ENCODE results near the gene PLIN5. TPM values are rescaled to one million over a fixed set of nuclear protein-coding genes. Genes with fewer than 3 reads are reported as not detected.

PLIN5 gene
- total RNA-seq, 6 experiments from 2014 or later: not detected

DNA sequence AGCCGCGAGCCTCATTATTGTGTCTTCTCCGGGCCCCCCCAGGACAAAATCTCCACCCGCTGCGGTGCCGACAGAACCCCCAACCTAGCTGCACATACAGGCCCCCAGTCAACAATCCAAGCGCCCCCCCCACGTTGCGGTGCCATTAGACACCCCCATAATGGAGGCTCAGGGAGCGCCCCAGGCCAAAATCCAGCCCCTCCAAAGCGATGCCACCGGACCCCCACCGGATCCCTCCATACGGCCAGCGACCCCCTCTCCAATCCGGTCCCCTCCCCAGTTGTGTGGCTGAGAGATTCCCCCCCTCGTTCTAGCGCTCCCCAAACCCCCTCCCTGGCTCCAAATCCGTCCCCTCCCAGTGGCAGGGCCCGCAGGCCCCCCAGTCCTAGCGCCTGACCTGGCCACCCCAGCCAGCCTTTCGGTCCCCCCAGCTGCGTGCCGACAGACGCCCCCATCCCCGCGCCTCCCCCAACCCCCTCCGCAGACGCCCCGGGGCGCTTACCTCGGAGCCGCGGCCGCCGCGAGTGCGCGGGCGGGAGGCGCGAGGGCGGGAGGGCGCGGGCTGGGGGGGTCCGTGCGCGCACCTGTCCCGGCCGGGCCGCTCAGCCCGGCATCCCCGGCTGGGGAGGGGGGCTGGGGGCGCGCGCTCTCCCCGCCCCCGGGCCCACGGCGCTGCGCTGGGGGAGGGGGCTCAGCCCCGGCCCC, 46.1 kb upstream of the PLIN5 start:
- peaks cover 20% of the 10 kb centered on the region for H3K27me3 Mint-ChIP-seq (ENCODE audit: insufficient read depth)
- peak overlapping the region; percentile 58; the same call in 1 of the 2 replicates for H3K4me3 Mint-ChIP-seq

DNA sequence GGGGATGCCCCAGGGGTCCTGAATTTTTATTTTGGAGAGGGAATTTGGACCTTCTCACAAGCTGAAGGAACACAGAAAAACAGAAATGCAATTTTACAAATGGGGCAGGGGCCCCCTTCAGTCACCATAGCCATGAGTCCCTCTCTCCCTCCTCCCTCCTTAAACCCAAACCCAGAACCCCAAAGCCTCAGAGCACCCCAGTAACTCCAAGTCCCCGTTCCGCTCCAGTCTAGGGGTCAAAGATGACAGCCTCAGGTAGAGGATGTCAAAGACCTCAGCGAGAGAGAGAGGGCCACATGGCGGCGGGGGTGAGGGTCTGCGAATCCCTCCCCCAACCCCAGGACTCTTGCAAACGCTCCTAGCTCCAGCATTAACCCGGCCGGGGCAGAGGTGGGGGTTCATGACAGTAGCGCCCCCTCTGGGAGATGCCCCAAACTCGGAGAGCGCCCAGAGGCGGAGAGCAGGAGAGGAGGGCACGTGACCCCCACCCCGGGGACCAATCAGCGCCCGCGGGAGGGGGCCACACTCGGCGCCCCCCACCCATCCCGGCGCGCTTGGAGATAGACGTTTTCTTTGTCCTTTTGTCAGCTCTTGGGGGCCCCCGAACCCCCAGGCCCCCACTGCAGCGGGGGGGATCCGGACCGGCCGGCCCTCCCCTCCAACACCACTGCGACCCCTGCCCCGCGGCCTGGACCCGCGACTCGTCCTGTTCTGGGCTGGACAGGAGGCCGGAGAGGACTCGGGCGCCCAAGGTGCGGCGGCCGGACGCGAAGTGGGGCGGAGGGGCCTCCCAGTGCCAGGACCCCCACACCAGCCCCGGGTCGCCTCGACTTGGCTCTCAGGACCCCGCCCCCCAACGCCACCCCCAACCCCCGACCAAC, 45.2 kb upstream of the PLIN5 start:
- H3K4me1 Mint-ChIP-seq (ENCODE audit: low read depth): peaks cover 20% of the 10 kb centered on the region
- H3K36me3 Mint-ChIP-seq (ENCODE audit: low read depth): no peaks in the 10 kb centered on the region
- TF ChIP-seq CTCF (IDR thresholded peaks at IDR 0.05): peak; percentile 45
- peaks cover 20% of the 10 kb centered on the region for H3K27me3 Mint-ChIP-seq (ENCODE audit: insufficient read depth)
- no peak overlapping the region for H3K27ac Mint-ChIP-seq
- H3K4me3 Mint-ChIP-seq: no peak overlapping the region
- H3K9me3 Mint-ChIP-seq: no peaks in the 10 kb centered on the region
- DNase-seq: no peak

More for the DNA sequence above, 46.1 kb upstream of the PLIN5 start:
- Mint-ChIP-seq H3K36me3 (ENCODE audit: low read depth) (no peaks in the 10 kb centered on the region), H3K9me3 (no peaks in the 10 kb centered on the region), H3K27ac (no peak overlapping the region), H3K4me1 (ENCODE audit: low read depth) (peaks cover 11% of the 10 kb centered on the region)
- no peak for TF ChIP-seq CTCF (IDR thresholded peaks at IDR 0.05)
- DNase-seq: no peak

- Mint-ChIP-seq H3K27me3 (ENCODE audit: insufficient read depth) (peaks cover 20% of the 10 kb centered on the region), H3K9me3 (no peaks in the 10 kb centered on the region), H3K4me3 (no peak overlapping the region), H3K36me3 (ENCODE audit: low read depth) (no peaks in the 10 kb centered on the region), H3K4me1 (ENCODE audit: low read depth) (peaks cover 25% of the 10 kb centered on the region), H3K27ac (no peak overlapping the region)
- DNase-seq: no peak
- TF ChIP-seq CTCF (IDR thresholded peaks at IDR 0.05): no peak
These were observed 44.4 kb upstream of the PLIN5 start for GRCh38 chr19:4579389-4579788.

GRCh38 chr19:4578552-4579248, 43.7 kb upstream of the PLIN5 start:
- Mint-ChIP-seq H3K27ac (no peak overlapping the region), H3K4me1 (ENCODE audit: low read depth) (peaks cover 25% of the 10 kb centered on the region)

More at GRCh38 chr19:4578552-4579248, 43.7 kb upstream of the PLIN5 start:
- no peak for TF ChIP-seq CTCF (IDR thresholded peaks at IDR 0.05)
- Mint-ChIP-seq H3K27me3 (ENCODE audit: insufficient read depth) (peaks cover 20% of the 10 kb centered on the region), H3K4me3 (no peak overlapping the region), H3K9me3 (no peaks in the 10 kb centered on the region), H3K36me3 (ENCODE audit: low read depth) (no peaks in the 10 kb centered on the region)
- no peak for DNase-seq
